NOMO-1 treated with DMSO at 0.1 percent for 48 hours (cell line): Measurements from ENCODE around the gene PHACTR4.
"Not testable (repeated sequence)": the region's sequence is repeated elsewhere in the genome, so short reads cannot be mapped to it uniquely, and the experiment has no call there.

Experiments used
- DNase-seq: peaks from one replicate; lab custom pipeline; 2025; ENCODE audit not compliant: unreplicated experiment; lab: John Stamatoyannopoulos, UW

PHACTR4 gene

GRCh38 chr1:28519946-28520725, 150.6 kb downstream of the PHACTR4 start:
- DNase-seq: no peak

GRCh38 chr1:28520796-28521195, 151.3 kb downstream of the PHACTR4 start:
- DNase-seq: not testable (repeated sequence)

GRCh38 chr1:28521502-28522164, 152.1 kb downstream of the PHACTR4 start:
- no peak for DNase-seq

- not testable (repeated sequence) for DNase-seq
These were observed 153.0 kb downstream of the PHACTR4 start for GRCh38 chr1:28522537-28522936.

- DNase-seq: not testable (repeated sequence)
These were observed 155.6 kb downstream of the PHACTR4 start for GRCh38 chr1:28525002-28525642.

- no peak for DNase-seq
These were observed 157.3 kb downstream of the PHACTR4 start for GRCh38 chr1:28526886-28527285.

- no peak for DNase-seq
These were observed 160.9 kb downstream of the PHACTR4 start for GRCh38 chr1:28530456-28530855.

- DNase-seq: no peak
These were observed 165.1 kb downstream of the PHACTR4 start for GRCh38 chr1:28534671-28535070.

- DNase-seq: no peak
These were observed 165.6 kb downstream of the PHACTR4 start for GRCh38 chr1:28535180-28535579.

GRCh38 chr1:28537457-28538199, 168.1 kb downstream of the PHACTR4 start:
- no peak for DNase-seq

- no peak for DNase-seq
These were observed 168.7 kb downstream of the PHACTR4 start for GRCh38 chr1:28538286-28538685.

- no peak for DNase-seq
These were observed 171.1 kb downstream of the PHACTR4 start for GRCh38 chr1:28540651-28541050.

GRCh38 chr1:28541414-28542015, 172.0 kb downstream of the PHACTR4 start:
- not testable (repeated sequence) for DNase-seq

GRCh38 chr1:28545246-28545628, 175.7 kb downstream of the PHACTR4 start:
- DNase-seq: no peak

GRCh38 chr1:28548318-28548717, 178.8 kb downstream of the PHACTR4 start:
- DNase-seq: no peak
